ENCODE measurements around the gene HMGCL.

HMGCL gene

DNA sequence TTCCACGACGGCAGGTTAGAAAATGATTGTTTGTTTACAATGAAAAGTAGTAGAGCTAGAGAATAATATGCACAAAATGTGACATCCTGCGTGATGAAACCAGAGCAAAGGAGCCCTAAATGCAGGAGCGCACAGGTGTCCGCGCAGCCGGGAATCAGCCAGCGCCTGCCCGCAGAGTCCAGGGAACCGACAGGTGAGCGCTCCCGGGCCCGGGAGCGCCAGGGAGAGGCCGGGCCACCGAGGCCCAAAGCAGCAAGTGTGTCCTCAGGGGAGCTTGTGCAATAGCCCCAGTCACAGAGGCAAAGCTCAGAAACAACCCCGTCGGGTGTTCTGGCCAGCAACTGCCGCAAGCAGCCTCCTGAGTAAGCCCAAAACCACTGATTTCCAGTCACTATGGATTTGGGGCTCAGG is 23.9 kb downstream of the HMGCL start:
- no peak for TF ChIP-seq ZFX (IDR thresholded peaks at IDR 0.05)
- TF ChIP-seq, protein P1, sequence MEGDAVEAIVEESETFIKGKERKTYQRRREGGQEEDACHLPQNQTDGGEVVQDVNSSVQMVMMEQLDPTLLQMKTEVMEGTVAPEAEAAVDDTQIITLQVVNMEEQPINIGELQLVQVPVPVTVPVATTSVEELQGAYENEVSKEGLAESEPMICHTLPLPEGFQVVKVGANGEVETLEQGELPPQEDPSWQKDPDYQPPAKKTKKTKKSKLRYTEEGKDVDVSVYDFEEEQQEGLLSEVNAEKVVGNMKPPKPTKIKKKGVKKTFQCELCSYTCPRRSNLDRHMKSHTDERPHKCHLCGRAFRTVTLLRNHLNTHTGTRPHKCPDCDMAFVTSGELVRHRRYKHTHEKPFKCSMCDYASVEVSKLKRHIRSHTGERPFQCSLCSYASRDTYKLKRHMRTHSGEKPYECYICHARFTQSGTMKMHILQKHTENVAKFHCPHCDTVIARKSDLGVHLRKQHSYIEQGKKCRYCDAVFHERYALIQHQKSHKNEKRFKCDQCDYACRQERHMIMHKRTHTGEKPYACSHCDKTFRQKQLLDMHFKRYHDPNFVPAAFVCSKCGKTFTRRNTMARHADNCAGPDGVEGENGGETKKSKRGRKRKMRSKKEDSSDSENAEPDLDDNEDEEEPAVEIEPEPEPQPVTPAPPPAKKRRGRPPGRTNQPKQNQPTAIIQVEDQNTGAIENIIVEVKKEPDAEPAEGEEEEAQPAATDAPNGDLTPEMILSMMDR (conservative IDR thresholded peaks at IDR 0.05) = no peak
- H3K27ac ChIP-seq = peak overlapping the region; percentile 96

DNA sequence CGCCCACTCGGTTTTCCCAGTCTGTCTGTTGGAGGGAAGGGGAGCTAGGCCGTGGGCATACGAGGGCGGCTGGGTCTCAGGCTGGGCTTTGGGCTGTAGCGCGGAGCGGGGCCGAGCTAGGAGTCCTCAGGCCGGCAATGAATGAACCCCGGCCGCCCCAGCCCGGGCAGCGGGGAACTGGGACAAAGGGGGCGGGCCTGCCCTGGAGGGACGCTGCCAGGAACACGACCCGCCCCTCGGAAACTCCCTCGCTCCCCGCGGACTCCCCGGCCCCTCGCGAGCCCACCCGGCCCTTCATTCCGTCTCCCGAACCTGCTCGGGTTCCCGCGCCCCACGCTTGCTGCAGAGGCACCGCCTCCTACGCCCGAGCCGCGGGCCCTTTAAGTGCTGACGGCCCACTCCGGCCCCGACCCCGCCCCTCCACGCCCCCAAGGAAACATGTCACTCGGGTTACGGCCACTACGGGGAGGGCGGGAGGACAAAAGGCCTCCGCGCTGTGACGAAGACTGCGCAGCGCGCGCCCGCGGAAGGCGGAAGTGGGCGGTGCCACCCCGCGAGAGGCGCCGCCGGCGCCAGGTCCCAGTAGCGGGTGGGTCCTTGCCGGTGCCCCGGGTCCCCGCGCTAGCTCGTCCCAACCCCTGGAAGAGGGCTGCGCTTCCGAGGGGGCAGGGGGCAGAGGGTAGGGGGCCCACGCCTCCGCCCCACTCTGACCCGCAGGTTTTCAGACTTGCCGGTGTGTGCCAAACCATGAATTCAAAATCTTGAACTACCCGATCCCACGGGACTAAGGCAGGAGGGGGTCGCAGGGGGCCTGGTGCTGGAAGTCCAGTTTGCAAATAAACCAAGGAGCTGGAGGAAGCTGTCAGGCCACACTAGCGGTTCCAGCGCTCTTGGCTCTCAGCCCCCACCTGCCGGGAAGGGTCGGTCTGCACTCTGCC is 24.6 kb downstream of the HMGCL start, which contains the start of gene GALE:
Gene GALE, minus strand, starts transcription at position 355 of the 938 bp plus-strand sequence. CDS start 1,747 bp downstream, outside the sequence.
- peak within 1 kb of the TSS; percentile 96 for H3K27ac ChIP-seq
- TF ChIP-seq ZFX (IDR thresholded peaks at IDR 0.05) = no peak
- TF ChIP-seq, protein P1 (conservative IDR thresholded peaks at IDR 0.05) = no peak

DNA sequence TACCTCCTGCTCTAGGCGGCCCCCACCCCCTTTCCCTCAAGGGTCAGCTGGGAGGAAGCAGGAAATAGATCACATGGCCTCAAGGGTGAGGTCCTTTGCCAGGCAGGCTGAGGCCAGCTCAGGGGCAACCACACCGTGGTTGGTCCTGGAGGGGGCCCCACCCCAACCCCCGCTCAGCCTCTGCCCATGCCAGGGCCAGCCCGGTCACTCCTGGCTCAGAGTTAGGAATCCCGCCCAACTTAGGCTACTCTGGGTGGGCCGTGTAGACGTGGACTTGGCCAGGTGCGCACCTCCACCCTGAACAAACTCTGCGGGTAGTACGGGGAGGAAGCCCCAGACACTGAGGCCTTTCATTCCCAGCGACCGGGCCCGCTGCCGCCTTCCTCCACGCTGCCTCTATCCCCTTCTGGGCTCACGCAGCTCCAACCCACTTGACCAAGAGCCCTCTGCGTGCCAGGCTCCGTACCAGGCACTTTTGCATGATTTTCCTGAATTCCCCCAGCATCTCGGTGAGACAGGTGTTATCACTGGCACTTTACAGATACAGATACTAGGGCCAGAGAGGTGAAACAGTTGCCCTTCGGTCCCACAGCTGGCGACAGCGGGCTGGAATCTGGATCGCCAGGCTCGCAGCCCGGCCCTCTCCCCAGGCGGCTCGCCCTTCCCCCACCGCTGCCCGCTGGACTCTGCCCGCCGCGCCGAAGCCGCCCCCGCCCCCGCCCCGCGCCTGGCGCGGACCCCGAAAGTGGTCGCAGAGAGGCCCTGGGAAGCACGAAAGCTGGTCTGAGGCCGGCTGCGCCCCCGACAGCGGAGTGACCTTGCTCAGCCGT is 25.4 kb downstream of the HMGCL start:
- TF ChIP-seq ZFX (IDR thresholded peaks at IDR 0.05) = no peak
- TF ChIP-seq, protein P1 (conservative IDR thresholded peaks at IDR 0.05) = no peak
- H3K27ac ChIP-seq = peak overlapping the region; percentile 96

DNA sequence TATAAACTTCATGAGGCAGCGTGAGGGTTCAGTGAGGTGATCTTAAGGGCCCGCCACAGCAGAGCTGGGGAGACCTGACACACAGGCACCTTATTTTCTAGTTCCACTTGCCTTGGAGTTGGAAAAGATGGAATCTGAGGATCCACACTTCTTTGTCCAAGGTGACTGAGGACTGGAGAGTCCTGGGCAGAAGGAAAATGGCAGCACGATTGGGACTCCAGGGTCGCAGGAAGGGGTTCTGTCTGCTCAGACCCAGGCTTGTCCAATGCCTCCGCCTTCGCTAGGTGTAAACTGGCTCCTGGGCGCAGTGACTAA is 26.0 kb downstream of the HMGCL start:
- H3K27ac ChIP-seq = peak overlapping the region; percentile 96
- TF ChIP-seq, protein P1 (conservative IDR thresholded peaks at IDR 0.05) = no peak
- no peak for TF ChIP-seq ZFX (IDR thresholded peaks at IDR 0.05)

DNA sequence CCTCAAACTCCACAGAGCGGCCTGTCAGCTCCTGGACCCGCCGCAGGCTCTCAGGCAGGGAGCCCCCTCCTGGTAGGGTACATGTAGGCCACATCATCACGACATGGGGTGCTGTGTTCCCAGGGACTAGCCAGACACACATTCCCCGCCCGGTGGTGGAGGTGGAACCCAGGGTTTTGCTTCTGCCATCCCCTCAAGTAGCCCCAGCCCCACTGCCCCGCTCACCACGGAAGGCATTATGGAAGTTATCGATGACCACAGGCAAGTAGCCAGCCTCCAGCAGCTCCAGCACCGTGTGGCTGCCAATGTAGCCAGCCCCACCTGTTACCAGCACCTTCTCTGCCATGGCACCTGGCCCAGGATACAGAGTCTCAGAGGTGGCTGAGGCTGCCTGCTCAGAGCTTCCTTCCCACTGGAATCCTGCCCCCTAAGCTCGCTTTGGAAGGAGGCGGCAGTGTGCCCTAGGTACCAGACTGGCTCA is 26.5 kb downstream of the HMGCL start:
- TF ChIP-seq, protein P1 (conservative IDR thresholded peaks at IDR 0.05) = no peak
- no peak for TF ChIP-seq ZFX (IDR thresholded peaks at IDR 0.05)
- peak overlapping the region; percentile 96 for H3K27ac ChIP-seq

DNA sequence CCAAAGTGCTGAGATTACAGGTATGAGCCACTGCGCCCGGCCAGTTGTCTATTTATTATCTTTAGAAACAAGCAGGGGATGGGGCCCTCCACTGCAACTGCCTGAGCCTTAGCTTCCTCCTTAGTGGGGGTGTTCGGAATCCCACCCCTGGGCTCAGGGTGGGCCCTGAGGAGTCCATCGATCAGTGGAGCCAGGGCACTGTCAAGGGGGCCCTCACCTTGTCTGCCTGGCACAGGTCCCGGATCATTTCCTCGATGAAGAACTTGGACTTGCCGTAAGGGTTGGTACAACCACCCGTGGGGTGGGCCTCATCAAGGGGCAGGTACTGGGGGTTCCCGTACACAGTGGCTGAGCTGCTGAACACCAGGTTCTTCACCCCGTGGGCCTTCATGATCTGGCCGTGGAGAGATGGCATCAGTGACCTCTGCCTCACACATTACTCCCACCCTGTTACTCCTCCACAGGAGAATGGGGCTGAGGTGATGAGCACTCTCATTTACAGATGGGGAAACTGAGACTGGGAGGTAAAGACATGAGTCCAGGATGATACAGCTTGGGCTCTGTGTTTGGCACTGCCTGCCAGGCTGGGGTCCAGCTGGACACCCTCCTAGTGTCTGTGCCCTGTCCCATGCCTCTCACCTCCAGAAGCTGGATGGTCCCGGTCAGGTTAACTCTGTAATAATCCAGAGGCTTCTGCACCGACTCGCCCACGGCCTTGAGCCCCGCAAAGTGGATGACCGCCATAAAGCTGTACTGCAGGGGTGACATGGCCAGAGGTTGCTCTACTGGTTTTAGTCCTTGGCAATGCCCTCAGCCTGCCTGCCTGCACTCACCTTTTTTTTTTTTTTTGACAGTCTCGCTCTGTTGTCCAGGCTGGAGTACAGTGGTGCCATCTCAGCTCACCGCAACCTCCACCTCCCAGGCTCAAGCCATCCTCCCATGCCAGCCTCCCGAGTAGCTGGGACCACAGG is 27.5 kb downstream of the HMGCL start:
- peak overlapping the region; percentile 96 for H3K27ac ChIP-seq
- TF ChIP-seq ZFX (IDR thresholded peaks at IDR 0.05) = no peak
- TF ChIP-seq, protein P1 (conservative IDR thresholded peaks at IDR 0.05) = no peak
